CD4-positive, alpha-beta T cell treated with Interferon alpha-2 for 1 hour (primary cell): Measurements from ENCODE around the gene CLN5.
"Not testable (repeated sequence)": the region's sequence is repeated elsewhere in the genome, so short reads cannot be mapped to it uniquely, and the experiment has no call there.

Source experiments
- DNase-seq, 2 donors: peaks; one replicate each; pipeline ENCODE4 v3.0.0-alpha.2; 2020 to 2022

Gene CLN5

DNA sequence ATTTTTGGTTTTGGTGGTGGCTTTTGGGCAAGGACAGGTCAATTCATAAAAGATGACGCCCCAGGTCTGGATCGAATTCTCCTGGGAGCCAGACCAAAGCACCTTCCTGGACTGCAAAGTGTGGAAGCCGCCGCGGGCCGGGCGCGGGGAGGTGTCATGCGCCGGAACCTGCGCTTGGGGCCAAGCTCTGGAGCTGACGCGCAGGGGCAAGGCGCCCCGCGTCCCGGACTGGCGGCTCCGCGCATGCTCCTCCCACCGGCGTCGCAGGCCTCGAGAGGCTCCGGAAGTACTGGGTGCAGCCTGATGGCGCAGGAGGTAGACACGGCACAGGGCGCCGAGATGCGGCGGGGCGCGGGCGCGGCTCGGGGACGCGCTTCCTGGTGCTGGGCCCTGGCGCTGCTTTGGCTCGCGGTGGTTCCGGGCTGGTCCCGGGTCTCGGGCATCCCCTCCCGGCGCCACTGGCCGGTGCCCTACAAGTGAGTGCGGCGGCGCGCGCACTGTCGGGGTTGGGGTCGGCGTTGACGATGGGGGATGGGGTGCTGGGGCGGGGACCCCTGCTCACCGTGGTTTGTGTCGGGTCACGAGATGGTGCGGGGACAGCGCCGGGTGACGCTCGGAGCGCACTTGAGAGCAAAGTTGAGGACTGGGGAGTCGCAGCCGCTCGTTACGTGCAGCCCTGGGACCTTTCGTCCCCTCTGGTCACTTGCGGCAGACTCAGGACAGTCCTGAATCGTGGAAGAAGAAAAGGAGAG lies at the start of gene CLN5:
TSS of gene CLN5 (plus strand) at position 286 of the 752 bp plus-strand sequence. CDS start at position 304, 18 bp downstream.
- peak; percentile 96 for DNase-seq

DNA sequence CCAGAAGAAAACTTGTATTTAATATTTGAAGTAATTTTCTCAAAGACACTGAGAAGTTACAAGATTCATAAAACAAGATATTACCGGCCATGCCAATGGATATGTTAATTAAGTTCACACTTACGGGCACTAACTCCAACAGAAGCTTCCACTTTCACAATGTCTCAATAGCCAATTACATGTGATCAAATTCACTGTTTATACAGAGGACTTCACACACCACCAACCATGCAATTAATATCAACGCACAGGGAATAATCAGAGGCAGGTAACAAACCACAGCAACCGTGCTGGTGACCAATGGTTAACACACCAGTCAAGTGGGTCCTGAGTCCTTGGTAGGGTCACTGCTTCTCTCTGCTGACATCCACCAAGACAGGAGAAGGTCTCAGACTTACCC lies 49.5 kb upstream of the CLN5 start:
- no peak for DNase-seq

DNA sequence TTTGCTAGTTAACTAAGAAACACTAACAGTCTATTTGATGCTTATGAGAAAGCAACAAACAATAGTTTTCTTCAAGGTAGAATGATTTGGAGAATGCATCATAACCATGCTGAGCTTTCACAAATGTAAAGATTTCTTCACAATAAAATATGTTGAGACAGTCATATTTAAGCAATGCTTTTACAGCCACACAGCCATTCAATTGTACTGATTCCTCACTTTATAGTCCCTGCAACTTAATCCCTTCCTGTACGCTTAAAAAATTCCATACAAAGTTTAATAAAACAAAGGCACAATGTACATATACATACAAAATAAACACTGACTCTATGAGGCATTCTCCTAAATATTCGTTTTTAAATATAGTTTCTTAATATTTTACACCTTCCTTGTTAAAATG lies 48.2 kb upstream of the CLN5 start:
- DNase-seq: no peak

DNA sequence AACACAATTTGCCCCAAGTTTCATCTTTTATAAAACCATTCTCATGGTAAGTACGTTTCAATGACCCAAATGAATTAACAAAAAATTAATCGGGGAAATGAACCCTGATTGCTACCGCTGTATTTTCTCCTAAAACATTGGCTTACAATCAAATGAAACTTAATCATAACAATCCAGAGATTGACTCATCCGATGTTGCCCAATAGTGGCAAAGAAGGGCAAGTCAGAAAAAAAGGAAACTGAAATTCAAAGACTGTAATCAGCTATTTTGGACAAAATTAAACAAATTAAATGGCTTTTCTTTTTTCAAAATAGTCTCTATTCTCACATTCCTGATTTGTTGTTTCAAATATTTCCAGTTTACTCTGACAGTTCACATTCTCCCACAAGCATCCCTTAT lies 47.4 kb upstream of the CLN5 start:
- DNase-seq: peak; percentile 19 to 24

DNA sequence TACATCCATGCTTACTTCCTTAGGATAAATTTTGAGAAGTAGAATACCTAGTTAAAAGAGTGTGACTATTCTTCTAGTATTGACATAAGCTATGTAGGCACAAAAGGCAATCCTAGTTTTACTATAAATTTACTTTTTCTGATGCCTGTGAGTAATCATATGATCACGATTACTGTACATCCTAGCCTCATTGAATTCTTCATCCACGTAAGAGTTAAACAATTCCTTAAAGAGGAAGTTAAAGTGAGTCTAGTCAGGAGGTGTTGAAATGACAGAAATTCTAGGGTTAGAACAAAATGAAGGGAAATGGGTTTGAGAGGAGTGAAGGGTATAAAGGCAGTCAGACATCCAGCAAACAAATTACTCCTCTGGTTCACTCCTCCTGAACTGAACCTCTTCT lies 43.7 kb upstream of the CLN5 start, which contains the start of gene ACOD1:
TSS of gene ACOD1 (plus strand) at position 363 of the 400 bp plus-strand sequence. CDS start 48 bp downstream, outside the sequence.
- DNase-seq: no peak

DNA sequence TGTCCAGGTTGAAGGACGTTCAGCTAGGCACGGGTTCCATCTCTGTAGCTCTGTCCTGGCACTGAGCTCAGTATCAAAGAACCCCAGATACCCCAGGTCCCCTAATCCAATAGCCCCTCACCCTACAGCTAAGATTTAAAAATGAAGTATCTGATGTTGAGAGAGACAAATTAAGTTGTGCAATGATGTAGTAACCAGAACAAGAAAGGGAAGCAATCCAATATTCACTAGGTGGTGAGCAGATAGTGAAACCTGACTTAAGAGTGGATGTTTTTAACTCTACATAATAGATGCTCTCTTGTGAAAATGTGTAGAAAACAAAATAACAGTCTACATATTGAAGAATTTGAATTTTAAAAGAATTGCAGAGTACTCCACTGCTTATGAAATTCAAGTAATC lies 41.8 kb upstream of the CLN5 start:
- DNase-seq: no peak

DNA sequence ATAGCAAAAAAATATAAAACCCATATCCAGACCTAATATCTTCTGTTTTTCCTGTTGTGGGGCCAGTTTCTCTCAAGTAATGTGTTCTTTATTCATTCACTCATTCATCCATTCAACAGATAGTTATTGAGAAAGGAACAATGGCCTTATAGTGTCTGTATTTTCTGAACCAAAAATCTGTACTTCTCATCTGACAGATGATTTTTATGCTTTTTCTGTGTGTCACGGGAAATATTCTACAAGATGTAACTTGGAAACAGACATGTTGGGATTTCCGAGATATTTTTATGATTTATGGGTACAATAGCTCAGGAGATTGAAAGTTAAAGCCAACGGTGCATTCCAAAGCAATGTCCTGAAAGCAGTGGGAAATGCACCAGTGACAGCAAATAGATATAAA lies 37.9 kb upstream of the CLN5 start:
- no peak for DNase-seq

DNA sequence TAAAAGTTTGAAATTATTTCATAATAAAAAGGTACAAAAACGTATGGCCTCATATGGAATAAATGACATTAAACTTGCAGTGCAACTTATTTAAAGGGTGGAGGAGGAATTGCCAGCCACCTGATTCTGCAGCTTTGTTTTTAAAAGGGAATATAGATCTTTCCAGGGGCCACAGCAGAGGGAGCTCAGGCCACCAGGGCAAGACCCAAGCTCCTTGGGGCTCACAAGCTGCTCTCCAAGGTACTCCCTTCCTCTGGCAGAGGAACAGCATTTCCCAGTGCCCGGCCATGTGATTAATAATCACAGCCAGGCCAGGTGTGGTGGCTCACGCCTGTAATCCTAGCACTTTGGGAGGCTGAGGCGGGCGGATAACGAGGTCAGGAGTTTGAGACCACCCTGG lies 37.3 kb upstream of the CLN5 start:
- no peak for DNase-seq

DNA sequence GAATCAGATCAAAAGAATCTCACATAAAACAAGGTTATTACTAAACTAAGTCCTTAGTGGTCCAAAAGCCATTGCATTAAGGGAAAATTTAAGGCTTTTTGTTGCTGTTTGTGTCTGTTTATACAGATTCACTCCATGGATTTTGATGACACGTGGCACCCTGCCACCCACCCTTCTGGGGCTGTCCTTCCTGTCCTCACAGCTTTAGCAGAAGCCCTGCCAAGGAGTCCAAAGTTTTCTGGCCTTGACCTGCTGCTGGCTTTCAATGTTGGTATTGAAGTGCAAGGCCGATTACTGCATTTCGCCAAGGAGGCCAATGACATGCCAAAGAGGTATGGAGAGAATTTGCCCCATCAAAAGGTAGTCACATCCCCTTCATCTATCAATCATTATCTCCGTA lies 36.7 kb upstream of the CLN5 start:
- DNase-seq: no peak

DNA sequence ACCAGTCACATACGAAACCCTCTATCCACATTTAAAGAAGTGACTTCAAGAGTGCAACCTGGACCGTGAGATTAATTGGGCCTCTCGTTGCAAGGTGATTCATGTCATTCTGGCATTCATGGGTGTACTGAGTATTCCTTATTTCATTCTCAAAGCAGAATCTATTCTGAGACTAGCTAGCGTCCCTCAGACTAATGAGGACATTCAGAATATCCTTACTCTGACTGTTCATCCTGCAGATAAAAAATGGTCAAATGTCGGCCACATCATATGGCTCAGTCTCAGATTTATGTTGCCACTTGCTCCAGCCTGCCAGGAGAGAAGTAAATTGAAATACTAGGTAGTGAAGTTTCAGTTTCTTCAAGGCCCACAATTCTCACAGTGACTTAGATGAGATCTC lies 36.2 kb upstream of the CLN5 start:
- no peak for DNase-seq

DNA sequence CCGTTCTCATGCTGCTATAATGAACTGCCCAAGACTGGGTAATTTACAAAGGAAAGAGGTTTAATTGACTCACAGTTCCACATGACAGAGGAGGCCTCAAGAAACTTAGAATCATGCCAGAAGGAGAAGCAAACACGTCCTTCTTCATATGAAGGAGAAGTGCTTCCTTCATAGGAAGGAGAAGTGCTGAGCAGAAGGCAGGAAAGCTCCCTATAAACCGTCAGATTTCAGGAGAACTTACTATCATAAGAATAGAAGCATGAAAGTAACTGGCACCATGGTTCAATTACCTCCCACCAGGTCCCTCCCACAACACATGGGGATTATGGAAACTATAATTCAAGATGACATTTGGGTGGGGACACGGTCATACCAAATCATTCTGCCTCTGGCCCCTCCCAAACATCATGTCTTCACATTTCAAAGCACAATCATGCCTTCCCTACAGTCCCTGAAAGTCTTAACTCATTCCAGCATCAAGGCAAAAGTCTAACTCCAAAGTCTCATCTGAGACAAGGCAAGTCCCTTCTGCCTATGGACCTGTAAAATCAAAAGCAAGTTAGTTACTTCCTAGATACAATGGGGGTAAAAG lies 32.9 kb upstream of the CLN5 start:
- no peak for DNase-seq

DNA sequence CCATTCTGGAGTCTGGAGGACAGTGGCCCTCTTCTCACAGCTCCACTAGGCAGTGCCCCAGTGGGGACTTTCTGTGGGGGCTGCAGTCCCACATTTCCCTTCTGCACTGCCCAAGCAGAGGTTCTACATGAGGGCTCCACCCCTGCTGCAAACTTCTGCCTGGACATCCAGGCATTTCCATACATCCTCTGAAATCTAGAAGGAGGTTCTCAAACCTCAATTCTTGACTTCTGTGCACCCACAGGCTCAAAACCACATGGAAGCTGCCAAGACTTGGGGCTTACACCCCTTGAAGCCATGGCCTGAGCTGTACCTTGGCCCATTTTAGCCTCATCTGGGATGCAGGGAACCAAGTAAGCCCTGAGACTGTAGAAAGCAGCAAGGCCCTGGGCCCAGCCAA lies 32.1 kb upstream of the CLN5 start:
- DNase-seq: not testable (repeated sequence)

DNA sequence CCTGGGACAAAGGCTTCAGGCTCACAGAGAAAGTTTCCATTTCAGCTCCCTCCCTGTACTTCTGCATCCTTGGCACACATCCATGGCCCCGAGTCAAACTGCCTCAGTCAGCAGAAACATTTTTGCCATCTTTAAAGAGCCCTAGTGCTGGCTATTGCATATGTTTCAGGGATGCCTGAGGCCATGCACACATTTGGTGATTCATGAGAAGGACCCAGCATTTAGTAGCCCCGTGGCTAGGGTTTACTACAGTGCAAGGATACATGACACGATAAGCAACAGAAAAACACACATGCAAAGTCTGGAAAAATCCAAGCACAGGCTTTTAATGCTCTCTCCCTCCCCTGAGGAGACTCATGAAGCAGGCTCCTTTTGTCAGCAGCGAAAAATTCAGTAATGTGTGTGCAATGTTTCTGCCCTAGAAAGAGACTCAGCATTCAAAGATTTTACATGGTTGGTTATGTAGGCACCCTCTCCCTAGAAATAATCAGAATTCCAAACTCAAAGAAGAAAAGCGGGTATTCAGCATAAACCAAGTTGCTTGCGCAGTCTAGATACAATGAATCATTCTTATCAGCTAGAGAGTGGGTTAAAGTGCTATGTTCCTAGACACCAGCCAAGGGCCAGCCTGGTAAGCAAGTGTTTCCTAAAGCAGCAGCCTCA lies 26.0 kb upstream of the CLN5 start:
- DNase-seq: no peak

DNA sequence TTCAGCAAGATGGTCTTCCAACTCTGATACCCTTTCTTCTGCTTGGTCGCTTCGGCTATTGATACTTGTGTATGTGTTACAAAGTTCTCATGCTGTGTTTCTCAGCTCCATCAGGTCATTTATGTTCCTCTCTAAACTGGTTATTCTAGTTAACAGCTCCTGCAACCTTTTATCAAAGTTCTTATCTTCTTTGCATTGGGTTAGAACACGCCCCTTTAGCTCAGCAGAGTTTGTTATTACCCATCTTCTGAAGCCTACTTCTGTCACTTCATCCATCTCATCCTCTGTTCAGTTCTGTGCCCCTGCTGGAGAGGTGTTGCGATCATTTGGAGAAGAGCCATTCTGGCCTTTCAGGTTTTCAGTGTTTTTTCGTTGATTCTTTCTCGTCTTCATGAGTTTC lies 24.9 kb upstream of the CLN5 start:
- no peak for DNase-seq

DNA sequence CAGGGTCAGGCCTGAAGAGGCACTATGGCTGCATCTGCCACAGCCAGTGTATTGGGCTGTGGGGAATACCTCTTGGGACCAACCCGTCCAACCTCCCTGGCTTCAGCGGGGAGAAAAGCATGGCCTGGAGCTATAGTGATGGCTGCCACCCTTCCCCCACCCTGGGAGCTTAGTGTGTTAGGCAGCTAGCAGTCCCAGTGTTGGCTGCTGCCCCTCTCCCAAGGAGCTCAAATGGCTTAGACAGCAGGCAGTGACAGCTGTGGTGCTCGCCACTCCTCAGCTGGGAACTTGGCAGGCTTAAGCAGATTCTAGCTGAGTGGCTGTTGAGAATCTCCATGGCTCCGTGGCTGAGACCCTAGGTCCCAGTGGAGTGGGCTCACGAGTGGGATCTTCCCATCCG lies 23.8 kb upstream of the CLN5 start:
- no peak for DNase-seq

DNA sequence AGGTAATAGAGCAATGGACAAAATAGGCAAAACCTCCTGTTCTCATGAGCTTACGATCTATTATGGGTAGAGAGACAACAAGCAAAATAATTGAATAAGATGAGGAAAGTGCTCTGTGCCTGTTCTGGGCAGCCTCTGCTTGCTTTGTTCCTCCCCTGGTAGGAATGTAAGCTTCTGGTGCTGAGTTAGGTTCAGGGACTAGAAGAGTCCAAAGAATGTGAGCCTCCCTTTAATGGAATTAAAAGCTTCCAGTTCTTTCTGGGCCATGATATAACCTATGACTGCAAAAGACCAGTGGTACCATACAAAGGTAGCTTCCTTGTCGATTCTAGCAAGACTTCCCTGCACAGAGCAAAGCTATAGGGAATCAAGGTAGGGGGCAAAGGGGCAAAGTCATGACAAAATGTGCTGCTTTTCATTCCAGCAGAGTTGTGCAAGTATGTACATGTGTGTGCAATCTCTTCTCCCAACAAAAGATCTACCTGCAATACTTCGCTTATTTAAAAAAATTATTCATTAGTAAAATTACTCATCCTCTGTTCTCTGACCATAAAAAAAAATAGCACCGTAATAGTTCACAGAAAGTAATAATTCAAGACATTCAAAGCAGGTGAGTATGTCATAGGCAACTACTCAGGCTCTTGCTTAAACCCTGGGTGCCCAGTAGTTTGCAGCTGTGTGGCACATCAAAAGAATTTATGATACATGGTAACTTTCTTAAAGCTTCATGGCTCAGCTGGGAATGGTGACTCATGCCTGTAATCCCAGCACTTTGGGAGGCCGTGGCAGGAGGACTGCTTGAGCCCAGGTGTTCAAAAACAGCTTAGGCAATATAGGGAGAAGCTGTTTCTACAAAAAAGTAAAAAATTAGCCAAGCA lies 22.2 kb upstream of the CLN5 start:
- no peak for DNase-seq

DNA sequence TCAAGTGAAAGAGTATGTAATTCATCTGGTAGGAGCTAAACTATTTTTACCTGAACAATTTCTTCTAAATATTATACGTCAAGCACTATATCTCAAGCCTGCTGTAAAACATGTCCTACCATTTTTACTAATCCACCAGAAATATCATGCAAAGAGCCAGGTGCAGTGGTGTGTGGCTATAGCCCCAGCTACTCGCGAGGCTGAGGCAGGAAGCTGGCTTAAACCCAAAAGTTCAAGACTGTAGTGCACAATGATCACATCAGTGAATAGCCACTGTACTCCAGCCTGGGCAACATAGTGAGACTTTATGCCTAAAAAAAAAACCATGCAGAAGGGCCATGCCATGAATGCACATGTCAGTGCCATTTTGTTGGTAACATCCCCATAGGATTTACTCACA lies 20.7 kb upstream of the CLN5 start:
- no peak for DNase-seq

DNA sequence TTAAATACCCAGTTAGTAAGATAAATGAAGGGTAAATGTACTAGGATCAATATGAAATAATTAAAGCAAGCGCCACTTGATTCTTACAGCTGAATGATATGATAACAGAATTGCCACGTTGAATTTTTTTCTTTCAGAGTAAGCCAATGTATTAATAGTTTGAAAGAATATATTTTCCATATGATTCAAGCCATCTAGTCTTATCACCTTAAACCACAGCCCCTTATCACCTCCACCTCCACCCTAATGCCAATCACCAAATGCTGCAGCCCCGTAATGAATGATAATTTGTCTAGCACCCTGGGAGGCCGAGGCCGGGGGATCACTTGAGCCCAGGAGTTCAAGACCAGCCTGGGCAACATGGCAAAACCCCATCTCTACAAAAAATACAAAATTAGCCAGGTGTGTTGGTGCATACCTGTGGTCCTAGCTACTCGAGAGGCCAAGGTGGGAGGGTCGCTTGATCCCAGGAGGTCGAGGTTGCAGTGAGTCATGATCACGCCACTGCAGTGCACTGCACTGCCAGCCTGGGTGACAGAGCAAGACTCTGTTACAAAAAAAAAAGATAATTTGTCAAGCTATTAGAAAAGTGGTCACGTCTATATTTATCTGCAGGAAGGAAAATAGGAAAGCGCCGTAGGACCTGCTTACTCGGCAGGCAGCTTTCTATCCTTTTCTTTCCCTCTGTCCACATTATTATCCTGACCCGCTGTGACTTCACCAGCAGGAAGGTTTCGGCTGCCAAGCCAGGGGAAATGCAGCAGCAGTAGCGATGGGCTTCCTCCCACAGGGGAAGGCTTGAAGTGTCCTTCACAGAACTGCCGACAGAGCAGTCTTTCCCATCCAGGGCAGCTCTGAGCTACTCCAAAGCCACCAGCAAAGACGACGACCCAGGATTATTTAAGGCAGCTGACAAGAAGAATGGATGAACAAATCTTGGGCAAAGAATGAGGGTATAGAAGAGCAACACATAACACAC lies 19.7 kb upstream of the CLN5 start:
- no peak for DNase-seq

DNA sequence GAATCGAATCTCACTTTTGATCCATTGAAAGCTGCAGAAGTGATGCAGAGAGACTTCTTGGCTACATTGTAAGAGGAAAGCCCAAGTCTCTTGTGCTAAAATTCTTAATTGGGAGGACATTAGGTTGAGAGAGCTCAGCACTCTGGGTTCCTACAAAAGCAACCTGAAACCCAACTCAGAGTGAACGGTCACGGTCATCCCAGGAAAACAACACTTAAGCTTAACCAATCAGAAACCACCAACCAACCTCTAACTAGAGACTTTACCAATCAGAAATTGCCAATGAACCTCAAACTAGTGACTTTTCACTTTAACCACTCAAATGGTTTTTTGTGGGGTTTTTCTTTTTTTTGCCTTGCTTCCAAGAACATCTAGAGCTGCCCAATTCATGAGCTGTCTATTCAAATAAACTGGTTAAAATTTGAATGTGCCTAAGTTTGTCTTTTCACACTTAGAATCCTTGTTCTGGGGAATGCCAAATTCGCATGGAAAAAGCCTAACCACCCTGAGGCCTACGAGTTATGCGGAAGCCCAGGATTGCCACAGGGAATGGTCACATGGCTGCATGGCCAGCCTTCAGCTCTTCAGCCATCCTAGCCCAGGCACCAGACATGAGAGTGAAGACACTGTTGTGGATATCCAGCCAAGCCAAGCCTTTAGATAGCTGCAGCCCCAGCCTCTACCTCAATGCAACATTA lies 17.8 kb upstream of the CLN5 start:
- DNase-seq: no peak

DNA sequence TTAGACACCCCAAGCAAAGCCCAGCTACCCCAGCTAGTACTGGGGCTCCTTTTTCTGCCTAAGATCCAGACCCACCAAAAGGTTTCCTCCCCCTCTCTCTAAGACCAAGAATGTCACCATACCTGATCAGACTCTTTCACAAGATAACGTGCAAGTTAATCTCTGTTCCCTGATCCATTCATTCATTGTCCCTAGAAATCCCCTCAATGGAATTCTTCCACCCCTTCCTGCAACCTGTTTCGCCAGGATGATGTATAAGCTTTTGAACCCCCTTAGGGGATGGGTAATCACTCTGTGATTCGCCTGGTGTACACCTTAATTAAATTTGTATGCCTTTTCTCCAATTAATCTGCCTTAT lies 17.3 kb upstream of the CLN5 start:
- DNase-seq: no peak

DNA sequence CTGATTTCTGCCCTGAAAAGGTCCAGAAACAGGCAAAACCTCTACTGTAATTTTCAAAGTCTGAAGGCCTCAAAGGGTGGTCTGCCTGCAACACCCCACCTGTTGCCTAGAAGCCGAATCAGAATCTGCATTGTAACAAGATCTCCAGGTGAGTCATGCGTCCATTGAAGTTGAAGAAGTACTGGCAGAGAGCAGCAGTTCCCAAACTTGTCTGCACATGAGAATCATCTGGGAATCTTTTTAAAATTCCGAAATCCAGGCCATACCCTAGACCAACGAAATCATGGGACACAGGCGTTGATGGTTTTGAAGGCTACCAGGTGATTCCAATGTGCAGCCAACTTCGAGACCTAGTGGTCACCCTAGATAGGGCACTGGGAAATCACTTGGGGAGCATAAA lies 16.0 kb upstream of the CLN5 start:
- DNase-seq: no peak
